GM12873 (cell line): ENCODE measurements around the gene CHCHD3.

ENCODE experiments used
- CTCF ChIP-seq: IDR thresholded peaks from 2 replicates; pipeline ENCODE4 v1.5.1; 2012; ENCODE audit warnings: low read depth, mild to moderate bottlenecking, moderate library complexity, low read length, control low read depth; ENCODE audit not compliant: insufficient read depth; ENCODE audit errors: missing control alignments

The CHCHD3 gene

GRCh38 chr7:132910657-132911056 lies 171.2 kb downstream of the CHCHD3 start:
- TF ChIP-seq CTCF, result no peak

GRCh38 chr7:132907380-132907940 lies 174.4 kb downstream of the CHCHD3 start:
- no peak for TF ChIP-seq CTCF

- no peak for TF ChIP-seq CTCF
Observed at GRCh38 chr7:132906193-132906835, 175.6 kb downstream of the CHCHD3 start.

GRCh38 chr7:132904209-132904608 lies 177.7 kb downstream of the CHCHD3 start:
- no peak for TF ChIP-seq CTCF

GRCh38 chr7:132901241-132901640 lies 180.6 kb downstream of the CHCHD3 start:
- no peak for TF ChIP-seq CTCF

- no peak for TF ChIP-seq CTCF
Observed at GRCh38 chr7:132899833-132900232, 182.1 kb downstream of the CHCHD3 start.

GRCh38 chr7:132897093-132897687 lies 184.7 kb downstream of the CHCHD3 start:
- TF ChIP-seq CTCF, result no peak
